Left forelimb (tissue), 1 donor: ENCODE measurements around the gene KRR1.
"Not testable (repeated sequence)": the region's sequence is repeated elsewhere in the genome, so short reads cannot be mapped to it uniquely, and the experiment has no call there.

Experiments used
- DNase-seq: peaks from one replicate; pipeline ENCODE4 v3.0.0-alpha.2; 2018; ENCODE audit warnings: low spot score

KRR1 gene

GRCh38 chr12:75476071-75476470 lies 35.3 kb downstream of the KRR1 start:
- DNase-seq = no peak

DNA sequence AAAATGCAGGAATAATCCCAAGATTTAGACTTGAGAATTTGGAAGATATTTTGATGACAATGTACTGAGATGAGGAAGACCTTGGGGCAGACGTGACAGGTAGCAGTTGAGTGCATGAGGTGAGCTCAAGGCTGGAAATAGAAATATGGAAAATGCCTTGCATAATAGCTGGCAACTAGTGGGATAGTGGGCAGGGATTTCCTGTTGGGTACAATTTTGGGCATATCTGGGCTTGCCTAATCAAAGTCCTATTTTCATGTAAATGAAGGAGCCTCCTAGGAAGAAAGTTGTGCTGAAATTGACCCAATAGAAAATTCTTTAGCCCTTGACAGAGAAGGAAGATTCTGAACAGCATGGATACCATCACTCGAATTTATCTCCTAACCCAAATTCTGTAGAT lies 37.3 kb downstream of the KRR1 start:
- DNase-seq = no peak

- DNase-seq = no peak
Observed at GRCh38 chr12:75471902-75472890, 39.2 kb downstream of the KRR1 start.

DNA sequence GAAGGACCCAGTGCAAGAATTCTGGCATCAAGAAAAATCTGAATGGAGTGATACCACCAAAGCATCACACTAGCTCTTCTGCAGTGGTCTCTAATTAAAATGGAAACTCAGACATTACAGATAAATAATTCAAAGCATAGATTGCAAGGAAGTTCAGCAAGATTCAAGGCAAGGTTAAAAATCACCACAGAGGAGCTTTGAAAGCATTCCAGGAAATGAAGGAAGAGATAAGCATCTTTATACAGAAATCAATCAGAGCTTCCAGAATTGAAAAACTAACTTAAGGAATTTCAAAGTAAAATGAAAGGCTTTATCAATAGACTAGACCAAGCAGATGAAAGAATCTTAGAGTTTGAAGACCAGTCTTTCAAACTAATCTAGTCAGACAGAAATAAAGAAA lies 51.2 kb downstream of the KRR1 start:
- DNase-seq = no peak

DNA sequence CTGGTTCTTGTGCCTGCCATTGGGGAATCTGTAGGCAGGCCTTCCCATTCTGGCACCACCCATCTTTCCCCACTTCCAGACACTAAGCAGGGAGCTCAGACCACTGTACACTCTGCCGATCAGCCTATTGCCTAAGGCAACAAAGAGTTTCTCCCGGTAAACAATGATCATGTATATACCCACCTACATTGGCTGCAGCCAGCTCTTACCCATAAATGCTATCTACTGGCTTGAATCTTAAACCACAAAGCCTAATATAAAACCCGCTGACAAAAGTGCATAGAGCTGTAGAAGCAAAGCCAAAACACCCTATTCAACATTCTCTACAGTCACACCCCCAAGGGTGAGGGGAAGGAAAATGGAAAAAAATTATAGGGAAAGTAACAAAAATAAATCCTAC lies 51.7 kb downstream of the KRR1 start:
- no peak for DNase-seq

DNA sequence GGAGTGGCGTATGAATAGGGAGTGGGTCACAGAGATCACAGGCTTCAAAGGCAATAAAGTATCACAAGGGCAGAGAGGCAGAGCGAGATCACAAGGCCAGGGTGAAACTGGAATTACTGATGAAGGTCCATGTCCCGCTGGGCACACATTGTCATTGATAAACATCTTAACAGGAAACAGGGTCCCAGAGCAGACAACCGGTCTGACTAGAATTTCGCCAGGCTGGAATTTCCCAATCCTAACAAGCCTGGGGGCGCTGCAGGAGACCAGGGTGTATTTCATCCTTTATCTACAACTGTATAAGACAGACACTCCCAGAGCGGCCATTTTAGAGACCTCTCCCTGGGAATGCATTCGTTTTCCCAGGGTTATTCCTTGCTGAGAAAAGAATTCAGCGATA lies 53.5 kb downstream of the KRR1 start:
- DNase-seq = not testable (repeated sequence)

GRCh38 chr12:75457191-75457590 lies 54.2 kb downstream of the KRR1 start:
- no peak for DNase-seq

DNA sequence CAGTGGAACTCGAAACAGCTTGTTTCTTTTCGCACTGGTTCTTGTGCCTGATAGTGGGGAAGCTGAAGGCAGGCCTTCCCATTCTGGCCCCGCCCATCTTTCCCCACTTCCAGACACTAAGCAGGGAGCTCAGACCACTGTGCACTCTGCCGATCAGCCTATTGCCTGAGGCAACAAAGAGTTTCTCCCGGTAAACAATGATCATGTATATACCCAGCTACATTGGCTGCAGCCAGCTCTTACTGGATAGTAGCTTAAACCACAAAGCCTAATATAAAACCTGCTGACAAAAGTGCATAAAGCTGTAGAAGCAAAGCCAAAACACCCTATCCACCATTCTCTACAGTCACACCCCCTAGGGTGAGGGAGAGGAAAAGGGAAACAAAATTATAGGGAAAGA lies 55.6 kb downstream of the KRR1 start:
- DNase-seq = no peak

DNA sequence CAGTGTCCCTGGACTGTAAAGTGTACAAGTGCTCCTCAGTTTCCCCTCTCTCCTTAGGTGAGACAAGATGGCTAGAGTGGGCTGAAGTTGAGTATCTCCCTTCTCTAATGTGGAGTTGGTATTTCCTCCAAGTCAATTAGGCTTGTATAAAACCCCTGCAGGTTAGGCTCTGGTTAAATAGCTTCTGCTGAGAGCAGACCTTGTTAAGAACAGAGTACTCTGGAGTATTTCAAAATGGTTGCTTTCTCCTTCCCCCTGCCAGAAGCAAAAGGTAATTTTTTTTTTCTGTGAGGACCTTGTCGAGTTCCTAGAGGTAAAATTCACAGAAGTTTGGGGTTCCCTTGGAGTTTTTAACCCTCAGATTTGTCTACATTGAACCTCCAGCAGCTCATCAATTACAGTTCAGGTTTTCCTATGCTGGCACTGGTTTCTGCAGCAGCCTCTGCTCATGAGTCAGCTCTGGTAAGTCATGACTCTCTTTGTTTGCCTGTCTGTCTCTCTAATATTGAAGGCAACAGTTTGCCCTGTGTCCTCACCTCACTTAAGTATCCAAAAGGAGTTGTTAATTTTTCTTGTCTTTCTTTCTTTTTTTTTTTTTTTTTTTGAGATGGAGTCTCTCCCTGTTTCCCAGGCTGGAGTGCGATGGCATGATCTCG lies 58.6 kb downstream of the KRR1 start:
- DNase-seq = no peak

DNA sequence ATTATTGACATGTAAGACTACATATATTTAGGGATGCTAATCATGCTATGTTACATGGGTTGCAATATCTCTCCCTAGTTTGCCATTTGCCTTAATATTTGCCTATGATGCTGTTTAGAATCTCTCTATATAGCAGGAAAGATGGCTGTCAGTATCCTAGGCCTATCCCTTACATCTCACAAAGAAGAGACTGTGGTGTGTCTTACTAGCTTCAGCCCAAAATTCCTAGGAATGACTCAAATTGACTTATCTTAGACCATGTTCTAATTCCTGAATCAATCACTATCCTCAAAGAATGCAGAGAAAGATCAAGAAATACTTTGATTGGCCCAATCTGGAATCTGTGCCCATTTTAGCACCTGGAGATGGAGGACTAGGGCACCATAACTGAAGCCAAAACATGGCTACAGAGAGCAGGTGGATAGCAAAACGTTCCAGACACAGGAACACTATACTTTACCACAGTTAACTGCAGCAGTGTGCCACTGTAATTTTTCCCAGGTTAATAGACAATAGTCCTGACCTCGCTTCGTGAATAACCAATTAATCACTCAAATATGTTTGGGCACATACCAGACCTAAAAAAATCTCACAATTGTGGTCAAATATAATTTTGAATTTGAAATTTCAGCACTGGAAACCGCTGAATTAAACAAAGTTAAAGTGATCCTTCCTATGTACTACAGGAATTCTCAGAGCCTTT lies 63.6 kb downstream of the KRR1 start:
- no peak for DNase-seq

DNA sequence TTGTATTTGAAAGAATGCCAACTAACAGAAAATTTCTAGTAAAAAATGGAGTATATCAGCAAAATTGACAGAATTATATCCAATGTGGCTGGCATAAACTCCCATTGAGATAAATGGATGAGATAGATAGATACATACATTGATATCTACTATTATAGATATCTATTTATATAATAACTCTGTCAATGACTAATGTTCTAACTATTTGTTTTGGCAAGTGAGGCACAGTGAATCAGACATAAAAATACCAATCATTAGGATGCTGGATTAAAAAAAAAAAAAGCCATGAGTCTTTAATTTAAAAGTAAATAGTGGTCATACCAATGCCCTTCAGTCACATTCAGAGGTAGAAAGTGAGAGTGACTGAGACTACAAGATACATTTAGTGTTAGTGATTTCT lies 64.6 kb downstream of the KRR1 start:
- DNase-seq = no peak

DNA sequence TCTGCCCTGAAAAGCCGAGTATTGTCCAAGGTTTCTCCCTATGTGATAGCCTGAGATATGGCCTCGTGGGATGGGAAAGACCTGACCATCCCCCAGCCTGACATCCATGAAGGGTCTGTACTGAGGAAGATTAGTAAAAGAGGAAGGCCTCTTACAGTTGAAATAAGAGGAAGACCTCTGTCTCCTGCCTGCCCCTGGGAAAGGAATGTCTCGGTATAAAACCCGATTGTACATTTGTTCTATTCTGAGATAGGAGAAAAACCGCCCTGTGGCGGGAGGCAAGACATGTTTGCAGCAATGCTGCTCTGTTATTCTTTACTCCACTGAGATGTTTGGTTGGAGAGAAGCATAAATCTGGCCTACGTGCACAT lies 66.3 kb downstream of the KRR1 start:
- not testable (repeated sequence) for DNase-seq

- DNase-seq = no peak
Observed at GRCh38 chr12:75444429-75445136, 66.8 kb downstream of the KRR1 start.

DNA sequence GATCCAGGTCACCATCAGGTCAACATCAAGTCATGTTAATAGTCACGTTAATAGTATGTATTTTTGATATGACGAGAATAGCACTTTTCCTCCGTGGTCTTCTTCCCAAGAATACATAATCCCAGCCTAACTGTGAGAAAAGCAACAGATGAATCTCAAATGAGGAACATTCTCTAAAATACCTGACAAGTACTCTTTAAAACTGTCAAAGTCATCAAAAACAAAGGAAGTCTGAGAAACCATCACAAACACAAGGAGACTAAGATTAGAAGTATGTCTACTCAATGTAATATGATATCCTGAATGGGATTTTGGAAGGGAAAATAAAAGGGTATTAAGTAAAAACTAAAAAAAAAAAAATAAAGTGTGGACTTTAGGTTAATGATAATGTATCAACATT lies 67.7 kb downstream of the KRR1 start:
- DNase-seq = no peak

- DNase-seq = not testable (repeated sequence)
Observed at GRCh38 chr12:75442454-75442853, 69.0 kb downstream of the KRR1 start.

DNA sequence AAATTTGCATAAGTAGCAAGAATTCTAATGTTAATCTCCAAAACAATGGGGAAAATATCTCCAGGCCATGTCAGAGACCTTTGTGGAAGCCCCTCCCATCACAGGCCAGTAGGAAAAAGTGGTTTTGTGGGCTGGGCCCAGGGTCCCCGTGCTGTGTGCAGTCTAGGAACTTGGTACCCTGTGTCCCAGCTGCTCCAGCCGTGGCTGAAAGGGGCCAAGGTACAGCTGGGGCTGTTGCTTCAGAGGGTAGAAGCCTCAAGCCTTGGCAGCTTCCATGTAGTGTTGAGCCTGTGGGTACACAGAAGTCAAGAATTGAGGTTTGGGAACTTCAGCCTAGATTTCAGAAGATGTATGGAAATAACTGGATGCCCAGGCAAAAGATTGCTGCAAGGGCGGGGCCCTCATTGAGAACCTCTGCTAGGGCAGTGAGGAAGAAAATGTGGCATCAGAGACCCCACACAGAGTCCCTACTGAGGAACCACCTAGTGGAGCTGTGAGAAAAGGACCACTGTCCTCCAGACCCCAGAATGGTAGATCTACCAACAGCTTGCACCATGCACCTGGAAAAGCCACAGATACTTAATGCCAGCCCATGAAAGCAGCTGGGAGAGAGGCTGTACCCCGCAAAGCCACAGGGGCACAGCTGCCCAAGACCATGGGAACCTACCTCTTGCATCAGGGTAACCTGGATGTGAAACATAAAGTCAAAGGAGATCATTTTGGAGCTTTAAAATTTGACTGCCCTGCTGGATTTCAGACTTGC lies 69.5 kb downstream of the KRR1 start:
- DNase-seq = not testable (repeated sequence)
